ENCODE data around the gene CCDC7. TPM values are rescaled to one million over a fixed set of nuclear protein-coding genes. Genes with fewer than 3 reads are reported as not detected.

CCDC7 gene
- polyA plus RNA-seq, 1 experiment, result 1.9 TPM

DNA sequence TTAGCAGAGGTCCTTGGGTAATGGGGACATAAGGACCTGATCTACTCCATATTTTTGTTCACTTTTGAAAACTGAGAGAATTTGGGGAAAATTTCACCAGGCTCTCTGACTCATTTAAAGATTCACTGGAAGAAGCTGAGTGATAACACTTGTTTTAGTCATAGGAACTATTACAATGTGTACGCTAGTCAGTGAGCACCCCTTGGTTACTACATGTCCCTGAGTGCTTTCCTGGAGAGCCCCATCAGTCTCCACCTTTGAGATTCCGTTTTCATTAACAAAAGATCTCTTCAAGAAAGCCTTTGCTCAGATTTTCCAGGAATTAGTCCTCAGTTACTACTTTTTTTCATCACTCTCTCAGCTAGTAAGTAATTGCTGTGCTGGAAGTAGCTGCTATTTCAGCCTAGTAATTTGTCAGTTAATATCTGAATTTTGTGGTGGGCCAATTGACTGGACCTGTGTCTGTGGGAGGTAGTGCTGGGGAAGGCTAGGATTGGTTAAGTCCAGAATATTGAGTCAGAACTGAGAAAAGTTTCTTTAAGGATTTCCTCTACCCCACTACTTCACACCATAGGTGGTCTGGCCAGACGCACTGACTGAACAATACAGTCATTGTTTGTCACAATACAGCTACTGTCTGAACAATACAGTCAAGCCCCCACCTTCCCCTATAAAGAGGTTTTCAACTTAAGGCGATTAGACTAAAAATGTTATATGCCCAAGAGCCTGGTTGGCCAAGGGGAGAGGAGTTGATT is 235.0 kb downstream of the CCDC7 start:
- no peak for DNase-seq (ENCODE audit: low read depth, low spot score)
- H3K9me3 ChIP-seq (ENCODE audit: control insufficient read depth, insufficient read depth, low read length), result no peaks in the 10 kb centered on the region; the same call in 1 of the 2 replicates
- no peak overlapping the region for H3K27ac ChIP-seq (ENCODE audit: low read depth, low read length)
- ChIA-PET POLR2A (no interaction called here), CTCF (no interaction called here)
- peaks cover 2% of the 10 kb centered on the region for H3K27me3 ChIP-seq (ENCODE audit: control insufficient read depth, insufficient read depth, low read length)
- no peak overlapping the region for H3K4me3 ChIP-seq (ENCODE audit: low read depth, low read length)
- TF ChIP-seq, protein P1, sequence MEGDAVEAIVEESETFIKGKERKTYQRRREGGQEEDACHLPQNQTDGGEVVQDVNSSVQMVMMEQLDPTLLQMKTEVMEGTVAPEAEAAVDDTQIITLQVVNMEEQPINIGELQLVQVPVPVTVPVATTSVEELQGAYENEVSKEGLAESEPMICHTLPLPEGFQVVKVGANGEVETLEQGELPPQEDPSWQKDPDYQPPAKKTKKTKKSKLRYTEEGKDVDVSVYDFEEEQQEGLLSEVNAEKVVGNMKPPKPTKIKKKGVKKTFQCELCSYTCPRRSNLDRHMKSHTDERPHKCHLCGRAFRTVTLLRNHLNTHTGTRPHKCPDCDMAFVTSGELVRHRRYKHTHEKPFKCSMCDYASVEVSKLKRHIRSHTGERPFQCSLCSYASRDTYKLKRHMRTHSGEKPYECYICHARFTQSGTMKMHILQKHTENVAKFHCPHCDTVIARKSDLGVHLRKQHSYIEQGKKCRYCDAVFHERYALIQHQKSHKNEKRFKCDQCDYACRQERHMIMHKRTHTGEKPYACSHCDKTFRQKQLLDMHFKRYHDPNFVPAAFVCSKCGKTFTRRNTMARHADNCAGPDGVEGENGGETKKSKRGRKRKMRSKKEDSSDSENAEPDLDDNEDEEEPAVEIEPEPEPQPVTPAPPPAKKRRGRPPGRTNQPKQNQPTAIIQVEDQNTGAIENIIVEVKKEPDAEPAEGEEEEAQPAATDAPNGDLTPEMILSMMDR (IDR thresholded peaks at IDR 0.05; ENCODE audit: low read depth, low read length), result no peak

- no peak for DNase-seq (ENCODE audit: low read depth, low spot score)
- ChIA-PET POLR2A (no interaction called here), CTCF (no interaction called here)
- Histone ChIP-seq H3K27ac (ENCODE audit: low read depth, low read length) (no peak overlapping the region), H3K27me3 (ENCODE audit: control insufficient read depth, insufficient read depth, low read length) (peaks cover 2% of the 10 kb centered on the region), H3K9me3 (ENCODE audit: control insufficient read depth, insufficient read depth, low read length) (no peaks in the 10 kb centered on the region; the same call in 1 of the 2 replicates), H3K4me3 (ENCODE audit: low read depth, low read length) (no peak overlapping the region)
- TF ChIP-seq, protein P1 (IDR thresholded peaks at IDR 0.05; ENCODE audit: low read depth, low read length), result no peak
These were observed 238.4 kb downstream of the CCDC7 start for GRCh38 chr10:32684291-32684690.

DNA sequence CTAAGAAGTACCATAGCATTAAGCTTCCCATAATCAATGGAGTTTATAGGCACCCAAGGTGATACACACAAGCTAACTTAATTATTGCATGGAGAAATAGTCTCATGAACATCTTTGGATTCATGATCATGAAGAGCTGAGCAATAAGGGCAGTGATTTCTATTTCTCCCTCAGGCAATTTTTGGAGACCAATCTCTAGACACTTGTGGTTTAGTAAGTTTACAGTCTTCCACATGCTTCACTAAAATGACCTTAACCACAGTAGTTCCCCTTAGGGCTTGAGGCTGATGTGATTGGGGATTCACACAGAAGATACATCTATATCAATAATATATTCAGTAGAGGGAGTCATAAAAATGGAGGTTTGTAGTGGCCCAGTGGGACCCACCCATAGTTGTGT is 241.2 kb downstream of the CCDC7 start:
- Histone ChIP-seq H3K9me3 (ENCODE audit: control insufficient read depth, insufficient read depth, low read length) (no peaks in the 10 kb centered on the region; the same call in 1 of the 2 replicates), H3K27me3 (ENCODE audit: control insufficient read depth, insufficient read depth, low read length) (peaks cover 2% of the 10 kb centered on the region), H3K27ac (ENCODE audit: low read depth, low read length) (no peak overlapping the region), H3K4me3 (ENCODE audit: low read depth, low read length) (no peak overlapping the region)
- DNase-seq (ENCODE audit: low read depth, low spot score), result no peak
- TF ChIP-seq, protein P1 (IDR thresholded peaks at IDR 0.05; ENCODE audit: low read depth, low read length), result no peak
- ChIA-PET POLR2A (no interaction called here), CTCF (no interaction called here)

GRCh38 chr10:32687546-32687945 is 241.6 kb downstream of the CCDC7 start:
- H3K4me3 ChIP-seq (ENCODE audit: low read depth, low read length), result no peak overlapping the region
- H3K27me3 ChIP-seq (ENCODE audit: control insufficient read depth, insufficient read depth, low read length), result peaks cover 2% of the 10 kb centered on the region
- no peak for DNase-seq (ENCODE audit: low read depth, low spot score)
- H3K9me3 ChIP-seq (ENCODE audit: control insufficient read depth, insufficient read depth, low read length), result no peaks in the 10 kb centered on the region; the same call in 1 of the 2 replicates
- ChIA-PET POLR2A (no interaction called here), CTCF (no interaction called here)
- no peak overlapping the region for H3K27ac ChIP-seq (ENCODE audit: low read depth, low read length)
- TF ChIP-seq, protein P1 (IDR thresholded peaks at IDR 0.05; ENCODE audit: low read depth, low read length), result no peak

- peak; percentile 4 for DNase-seq (ENCODE audit: low read depth, low spot score)
- TF ChIP-seq, protein P1 (IDR thresholded peaks at IDR 0.05; ENCODE audit: low read depth, low read length), result no peak
- ChIA-PET POLR2A (no interaction called here), CTCF (no interaction called here)
- Histone ChIP-seq H3K27ac (ENCODE audit: low read depth, low read length) (no peak overlapping the region), H3K9me3 (ENCODE audit: control insufficient read depth, insufficient read depth, low read length) (no peaks in the 10 kb centered on the region; the same call in 1 of the 2 replicates), H3K4me3 (ENCODE audit: low read depth, low read length) (no peak overlapping the region), H3K27me3 (ENCODE audit: control insufficient read depth, insufficient read depth, low read length) (no peaks in the 10 kb centered on the region)
These were observed 246.2 kb downstream of the CCDC7 start for GRCh38 chr10:32692174-32692573.
